Stimulated activated CD8-positive, alpha-beta memory T cell treated with anti-CD3 and anti-CD28 coated beads, Interleukin-15, amount 100 ng/mL, for 1 hour (primary cell): ENCODE results near the gene TMEM86A.
"Not testable (repeated sequence)": the region's sequence is repeated elsewhere in the genome, so short reads cannot be mapped to it uniquely, and the experiment has no call there.

Source experiments
- DNase-seq: peaks from one replicate; pipeline ENCODE4 v3.0.0-alpha.2; 2020; ENCODE audit warnings: low read depth

TMEM86A gene, protein sequence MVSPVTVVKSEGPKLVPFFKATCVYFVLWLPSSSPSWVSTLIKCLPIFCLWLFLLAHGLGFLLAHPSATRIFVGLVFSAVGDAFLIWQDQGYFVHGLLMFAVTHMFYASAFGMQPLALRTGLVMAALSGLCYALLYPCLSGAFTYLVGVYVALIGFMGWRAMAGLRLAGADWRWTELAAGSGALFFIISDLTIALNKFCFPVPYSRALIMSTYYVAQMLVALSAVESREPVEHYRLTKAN

DNA sequence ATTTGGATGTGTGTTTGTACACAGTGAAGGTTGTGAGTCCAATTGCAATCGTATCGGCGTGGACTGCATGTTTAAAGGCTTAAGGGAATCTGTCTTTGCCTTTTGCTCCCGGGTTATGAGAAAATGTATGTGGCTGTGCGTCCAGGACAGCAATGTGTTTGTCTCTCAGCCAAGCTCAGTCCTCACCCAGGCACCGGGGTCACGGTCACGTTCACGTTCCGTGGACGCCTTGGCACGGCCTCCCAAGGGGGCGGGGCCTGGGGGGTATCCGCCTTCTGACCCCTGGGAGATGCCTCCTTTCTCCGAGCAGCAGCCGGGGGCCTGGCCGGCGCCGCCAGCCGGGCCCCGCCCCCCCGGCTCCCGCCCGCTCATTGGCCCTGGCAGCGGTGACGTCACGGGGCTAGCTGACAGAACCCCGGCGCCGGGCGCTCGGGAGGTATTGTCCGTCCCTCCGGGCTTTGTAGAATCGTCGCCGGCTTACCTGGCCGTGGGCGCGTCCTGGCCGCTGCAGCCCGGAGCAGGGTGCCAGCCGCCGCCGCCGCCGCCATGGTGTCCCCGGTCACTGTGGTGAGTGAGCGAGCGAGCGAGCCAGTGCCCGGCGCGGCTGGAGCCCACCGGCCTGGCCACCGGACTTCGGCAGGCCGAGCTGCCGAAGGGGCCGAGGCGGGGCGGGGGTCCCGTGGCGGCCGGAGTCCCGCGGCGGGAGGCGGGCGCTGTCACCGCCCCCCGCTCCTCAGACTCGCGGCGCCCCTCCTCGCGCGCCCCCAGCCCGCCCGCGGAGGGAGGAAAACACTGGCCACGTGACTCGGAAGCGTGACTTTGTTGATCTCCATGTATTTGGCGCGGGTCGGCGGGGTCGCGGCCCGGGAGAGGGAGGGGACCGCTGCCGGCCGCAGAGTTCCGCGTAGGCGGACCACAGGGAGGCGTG is at the start of gene TMEM86A:
Gene TMEM86A (plus strand): TSS at position 439 of the 928 bp plus-strand sequence. CDS start 108 bp downstream, at position 547.
- peak; percentile 72 for DNase-seq

DNA sequence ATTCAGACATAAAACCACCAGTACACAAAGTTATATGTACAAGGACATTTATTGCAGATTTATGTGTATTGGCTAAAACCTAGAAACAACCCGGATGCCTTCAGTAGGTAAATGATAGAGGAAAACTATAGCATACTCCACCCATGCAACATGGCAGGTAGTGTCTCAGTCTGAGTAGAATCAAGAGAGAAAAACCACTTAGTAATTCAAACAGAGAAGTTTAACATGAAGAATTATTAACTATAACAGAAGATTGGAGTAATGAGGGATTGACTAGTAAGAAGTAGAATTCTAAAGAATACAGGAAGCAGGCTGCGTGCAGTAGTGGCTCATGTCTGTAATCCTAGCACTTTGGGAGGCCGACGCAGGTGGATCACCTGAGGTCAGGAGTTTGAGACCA is 48.2 kb upstream of the TMEM86A start:
- DNase-seq = no peak

DNA sequence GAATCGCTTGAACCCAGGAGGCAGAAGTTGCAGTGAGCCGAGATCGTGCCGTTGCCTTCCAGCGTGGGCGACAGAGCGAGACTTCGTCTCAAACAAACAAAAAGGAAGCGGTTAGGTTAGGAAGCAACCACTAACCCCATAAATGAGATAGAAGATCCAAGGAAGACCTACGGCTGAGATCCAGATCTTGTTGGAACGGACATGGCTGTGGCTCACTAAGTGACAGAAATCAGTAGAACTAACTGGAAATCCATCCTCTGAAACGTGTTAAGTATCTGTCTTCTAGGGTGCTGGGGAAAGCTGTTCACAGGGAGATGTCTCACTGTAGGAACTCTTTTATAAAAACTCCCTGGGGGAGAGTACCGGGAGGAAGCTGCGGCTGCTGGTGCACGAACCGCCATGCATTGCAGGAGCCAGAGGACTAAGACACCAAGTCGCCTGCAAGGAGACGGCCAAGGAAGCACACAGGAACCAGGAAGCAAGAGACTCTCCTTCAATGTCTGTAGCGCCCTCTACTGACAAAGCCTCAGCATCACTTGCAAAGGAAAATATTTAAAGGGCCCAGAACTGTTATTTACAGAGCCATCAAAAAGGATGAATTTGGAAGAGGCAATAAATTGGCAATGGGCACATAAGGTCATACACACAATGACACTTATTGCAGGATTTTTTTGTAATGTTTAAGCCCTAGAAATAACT is 47.6 kb upstream of the TMEM86A start:
- DNase-seq = no peak

DNA sequence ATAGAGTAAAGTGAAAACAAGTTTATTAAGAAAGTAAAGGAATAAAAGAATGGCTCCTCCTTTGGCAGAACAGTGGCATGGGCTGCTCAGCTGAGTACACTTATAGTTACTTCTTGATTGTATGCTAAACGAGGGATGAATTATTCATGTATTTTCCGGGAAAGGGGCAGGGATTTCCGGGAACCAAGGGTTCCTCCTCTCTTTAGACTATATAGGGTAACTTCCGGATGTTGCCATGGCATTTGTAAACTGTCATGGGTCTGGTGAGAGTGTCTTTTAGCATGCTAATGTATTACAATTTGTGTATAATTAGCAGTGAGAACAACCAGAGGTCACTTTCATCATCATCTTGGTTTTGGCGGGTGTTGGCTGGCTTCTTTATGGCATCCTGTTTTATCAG is 40.9 kb upstream of the TMEM86A start:
- no peak for DNase-seq

DNA sequence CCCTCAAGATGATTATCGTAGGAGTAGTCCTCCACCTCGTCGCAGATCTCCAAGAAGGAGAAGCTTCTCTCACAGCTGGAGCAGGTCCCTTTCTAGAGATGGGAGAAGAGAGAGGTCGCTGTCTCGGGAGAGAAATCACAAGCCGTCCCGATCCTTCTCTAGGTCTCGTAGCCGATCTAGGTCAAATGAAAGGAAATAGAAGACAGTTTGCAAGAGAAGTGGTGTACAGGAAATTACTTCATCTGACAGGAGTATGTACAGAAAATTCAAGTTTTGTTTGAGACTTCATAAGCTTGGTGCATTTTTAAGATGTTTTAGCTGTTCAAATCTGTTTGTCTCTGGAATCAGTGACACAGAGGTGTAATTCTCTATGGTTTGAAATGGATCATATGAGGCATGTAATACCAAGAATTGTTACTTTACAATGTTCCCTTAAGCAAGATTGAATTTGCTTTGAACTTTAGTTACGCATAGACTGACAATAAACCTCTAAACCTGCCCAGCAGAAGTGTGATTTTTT is 33.2 kb upstream of the TMEM86A start:
- not testable (repeated sequence) for DNase-seq

DNA sequence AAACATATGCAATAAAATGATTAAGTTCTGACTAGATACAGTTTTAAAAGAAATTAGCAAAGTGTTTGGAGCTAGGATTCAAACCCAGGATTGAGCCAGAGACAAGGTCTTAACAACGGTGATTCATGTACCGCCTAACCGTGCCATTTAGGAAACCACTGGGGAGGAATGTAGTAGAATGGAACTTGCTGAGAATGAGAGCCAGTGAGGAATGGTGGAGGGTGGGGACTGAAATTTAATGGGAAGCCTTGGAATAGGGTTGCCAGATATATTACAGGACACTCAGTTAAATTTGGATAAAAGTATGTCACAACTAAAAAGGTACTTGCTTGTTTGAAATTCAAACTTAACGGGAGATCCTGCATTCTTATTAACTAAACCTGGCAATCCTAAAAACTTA is 30.4 kb upstream of the TMEM86A start:
- DNase-seq = no peak

DNA sequence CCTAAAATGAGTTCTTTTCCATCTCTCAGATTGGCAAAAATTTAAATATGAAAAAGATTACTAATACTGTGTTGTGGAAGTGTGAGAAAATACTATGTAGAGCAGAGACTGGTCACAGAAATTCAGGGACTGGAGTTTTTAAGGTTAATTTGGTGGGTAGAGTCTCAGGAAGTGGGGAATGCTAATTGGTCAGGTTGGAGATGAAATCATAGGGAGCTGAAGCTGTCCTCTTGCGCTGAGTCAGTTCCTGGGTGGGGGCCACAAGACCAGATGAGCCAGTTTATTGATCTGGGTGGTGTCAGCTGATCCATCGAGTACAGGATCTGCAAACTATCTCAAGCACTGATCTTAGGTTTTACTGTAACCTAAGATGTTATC is 29.4 kb upstream of the TMEM86A start:
- DNase-seq = no peak

DNA sequence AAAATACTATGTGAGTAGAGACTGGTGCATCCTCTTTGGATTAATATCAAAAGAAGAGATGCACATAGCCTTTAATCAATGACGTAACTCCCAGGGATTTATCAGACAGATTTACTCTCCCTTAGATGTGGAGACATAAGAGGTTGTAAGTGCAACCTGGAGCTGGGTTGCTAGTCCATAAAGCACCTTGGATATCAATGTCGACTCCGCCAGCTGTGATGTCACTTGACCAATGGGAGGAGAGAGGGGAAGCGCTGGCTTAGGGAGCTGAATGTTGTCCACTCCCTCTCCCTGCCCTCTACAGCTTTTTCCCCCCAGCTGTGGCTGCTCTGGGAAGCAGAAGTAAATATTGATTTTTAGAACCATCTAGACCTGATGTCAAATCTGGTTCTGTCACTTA is 28.9 kb upstream of the TMEM86A start:
- no peak for DNase-seq

DNA sequence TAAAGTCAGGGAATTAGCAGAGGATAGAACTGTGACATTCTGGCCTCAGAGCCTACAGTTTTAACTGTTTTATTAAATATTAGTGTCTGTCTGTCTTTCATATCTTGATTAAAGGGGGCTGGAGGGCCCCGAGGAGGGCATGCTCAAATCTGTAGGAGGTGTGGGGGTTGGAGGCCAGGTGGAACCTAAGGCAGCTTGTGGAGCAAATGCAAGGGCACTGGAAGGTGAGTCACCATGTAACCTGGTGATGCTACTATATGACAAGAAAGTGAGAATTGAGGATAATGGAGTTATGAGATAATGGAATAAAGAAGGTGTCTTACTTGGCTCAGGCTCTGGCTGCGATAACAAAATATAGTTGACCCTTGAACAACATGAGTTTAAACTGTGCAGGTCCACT is 27.3 kb upstream of the TMEM86A start:
- no peak for DNase-seq

DNA sequence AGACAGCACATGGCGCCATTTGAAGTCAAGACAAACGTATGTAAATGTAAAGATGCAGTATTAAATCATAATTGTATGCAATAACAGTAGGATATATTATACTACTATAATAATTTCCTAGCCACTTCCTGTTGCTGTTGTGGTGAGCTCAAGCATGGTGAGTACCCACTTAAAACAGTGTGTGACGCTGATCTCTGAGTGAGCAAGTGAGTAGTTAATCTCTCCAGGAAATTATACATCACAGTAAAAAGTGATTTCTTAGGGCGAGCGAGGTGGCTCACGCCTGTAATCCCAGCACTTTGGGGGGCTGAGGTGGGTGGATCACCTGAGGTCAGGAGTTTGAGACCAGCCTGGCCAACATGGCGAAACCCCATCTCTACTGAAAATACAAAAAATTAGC is 26.4 kb upstream of the TMEM86A start:
- peak; percentile 9 for DNase-seq

DNA sequence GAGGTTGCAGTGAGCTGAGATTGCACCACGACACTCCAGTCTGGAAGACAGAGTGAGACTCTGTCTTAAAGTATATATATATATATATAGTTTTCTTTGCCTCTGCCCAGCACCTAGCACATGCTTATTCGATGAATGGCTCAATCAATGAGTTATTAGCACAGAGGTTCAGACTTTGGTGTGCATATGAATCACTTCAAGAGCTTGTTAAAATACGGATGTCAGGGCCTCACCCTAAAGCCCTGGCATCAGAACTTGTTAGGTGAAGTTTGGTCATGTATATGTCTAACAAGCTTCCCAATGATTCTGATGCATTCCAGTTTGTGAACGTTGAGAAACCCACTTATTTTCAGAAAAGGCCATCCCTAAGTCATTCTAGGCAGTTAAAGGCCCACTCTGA is 21.8 kb upstream of the TMEM86A start:
- no peak for DNase-seq

DNA sequence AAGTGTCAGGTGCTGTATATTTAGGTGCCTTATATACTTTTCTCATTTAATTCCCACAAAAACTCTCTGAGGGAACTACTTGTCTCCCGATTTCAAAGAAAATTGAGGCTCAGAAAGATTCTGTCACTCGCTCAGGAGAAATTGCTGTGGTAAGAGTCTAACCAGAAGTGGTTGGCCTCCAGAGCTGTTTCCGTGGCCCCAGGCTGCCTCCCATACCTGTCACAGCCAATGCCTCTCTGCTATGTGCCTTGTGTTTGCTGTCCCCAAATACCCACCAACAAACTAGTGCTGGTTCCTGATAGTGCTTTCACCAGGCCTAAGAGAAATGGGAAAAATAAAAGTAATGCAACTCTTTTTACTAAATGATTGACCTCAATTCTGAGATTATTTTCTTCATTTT is 21.0 kb upstream of the TMEM86A start:
- no peak for DNase-seq

DNA sequence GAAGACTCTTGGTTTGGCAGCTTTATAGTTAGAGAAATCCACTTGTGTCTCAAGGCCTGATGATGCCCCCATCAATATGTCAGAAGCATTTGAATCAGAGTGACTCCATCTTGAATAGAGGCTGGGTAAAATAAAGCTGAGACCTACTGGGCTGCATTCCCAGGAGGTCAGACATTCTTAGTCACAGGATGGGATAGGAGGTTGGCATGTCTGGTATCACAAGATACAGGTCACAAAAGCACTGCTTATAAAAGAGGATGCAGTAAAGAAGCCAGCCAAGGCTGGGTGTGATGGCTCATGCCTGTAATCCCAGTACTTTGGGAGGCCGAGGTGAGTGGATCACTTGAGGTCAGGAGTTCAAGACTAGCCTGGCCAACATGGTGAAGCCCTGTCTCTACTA is 16.6 kb upstream of the TMEM86A start:
- not testable (repeated sequence) for DNase-seq

DNA sequence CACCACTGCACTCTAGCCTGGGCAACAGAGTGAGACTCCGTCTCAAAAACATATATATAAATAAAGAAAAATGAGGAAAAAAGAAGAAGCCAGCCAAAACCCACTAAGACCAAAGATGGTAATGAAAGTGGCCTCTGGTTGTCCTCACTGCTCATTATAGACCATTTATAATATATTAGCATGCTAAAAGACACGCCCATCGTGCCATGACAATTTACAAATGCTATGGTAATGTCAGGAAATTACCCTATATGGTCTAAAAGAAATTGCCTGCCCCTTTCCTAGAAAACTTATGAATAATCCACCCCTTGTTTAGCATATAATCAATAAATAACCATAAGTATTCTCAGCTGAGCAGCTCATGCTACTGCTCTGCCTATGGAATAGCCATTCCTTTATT is 16.1 kb upstream of the TMEM86A start:
- no peak for DNase-seq

DNA sequence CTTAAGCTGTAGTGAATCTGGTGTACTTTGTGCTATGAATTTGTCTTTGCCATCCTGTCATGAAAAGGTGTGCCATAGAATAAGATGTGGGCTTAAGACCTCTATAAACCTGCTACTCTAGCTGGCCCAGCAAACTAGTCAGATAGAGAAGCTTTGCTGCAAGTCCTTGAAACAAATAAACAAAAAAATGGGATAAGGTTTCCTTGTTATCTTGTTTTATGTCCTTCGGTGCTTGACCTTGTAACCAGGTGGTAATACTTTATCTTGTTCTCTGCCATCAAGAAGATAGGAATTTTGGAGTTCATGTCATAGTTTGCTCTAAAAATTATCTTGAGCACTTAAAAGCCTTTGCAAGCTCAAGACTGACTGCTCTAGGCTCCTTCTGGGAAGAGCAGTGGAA is 14.3 kb upstream of the TMEM86A start:
- DNase-seq = no peak

DNA sequence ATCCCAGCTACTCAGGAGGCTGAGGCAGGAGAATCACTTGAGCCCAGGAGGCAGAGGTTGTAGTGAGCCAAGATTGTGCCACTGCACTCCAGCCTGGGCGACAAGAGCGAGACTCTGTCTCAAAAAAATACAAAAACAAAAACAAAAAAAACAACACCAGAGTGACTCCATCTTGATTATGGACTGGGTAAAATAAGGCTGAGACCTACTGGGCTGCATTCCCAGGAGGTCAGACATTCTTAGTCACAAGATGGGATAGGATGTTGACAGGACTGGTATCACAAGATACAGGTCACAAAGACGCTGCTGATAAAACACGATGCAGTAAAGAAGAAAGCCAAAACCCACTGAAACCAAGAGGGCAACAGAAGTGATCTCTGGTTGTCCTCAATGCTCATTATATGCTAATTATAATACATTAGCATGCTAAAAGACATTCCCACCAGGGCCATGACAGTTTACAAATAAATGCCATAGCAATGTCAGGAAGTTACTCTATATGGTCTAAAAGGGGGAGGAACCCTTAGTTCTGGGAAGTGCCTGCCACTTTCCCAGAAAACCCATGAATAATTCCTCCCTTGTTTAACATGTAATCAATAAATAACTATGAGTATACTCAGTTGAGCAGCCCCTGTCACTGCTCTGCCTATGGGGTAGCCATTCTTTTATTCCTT is 7.0 kb upstream of the TMEM86A start:
- not testable (repeated sequence) for DNase-seq

DNA sequence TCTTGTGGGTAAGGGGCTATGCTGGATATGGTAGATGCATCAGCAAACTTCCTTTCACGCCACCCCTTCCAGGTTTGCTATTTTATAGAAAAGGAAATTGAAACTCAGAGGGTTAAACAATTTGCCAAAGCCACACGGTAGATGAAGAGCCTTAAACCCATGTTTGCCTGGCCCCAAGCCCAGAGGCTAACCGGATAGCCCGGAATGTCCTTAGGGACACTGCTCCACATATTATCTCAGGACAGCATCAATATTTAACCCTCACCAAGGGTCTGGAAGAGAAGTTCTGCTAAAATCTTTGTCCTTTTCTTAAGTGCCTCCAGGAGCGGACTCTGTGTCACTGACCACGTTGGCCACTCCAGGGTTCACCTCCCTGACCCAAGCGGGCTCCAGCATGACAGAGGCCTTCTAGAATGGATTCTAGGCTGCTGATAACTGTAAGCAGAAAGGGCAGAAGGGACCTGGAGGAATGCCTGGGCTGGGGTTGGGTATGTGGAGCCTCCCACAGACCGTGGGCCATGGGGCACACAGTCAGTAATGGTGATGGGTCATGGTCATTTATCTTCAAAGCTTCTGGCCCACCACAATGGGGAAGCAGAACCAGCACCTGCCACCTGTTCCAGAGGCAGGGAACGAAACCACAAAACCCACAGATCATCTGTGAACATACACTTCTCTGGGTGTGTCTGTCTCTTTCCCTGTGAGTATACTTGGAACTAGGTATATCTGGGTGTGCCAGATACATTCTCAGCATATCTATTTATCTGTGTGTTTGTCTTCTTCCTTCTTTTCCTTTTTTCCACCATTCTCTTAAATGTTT is 5.4 kb upstream of the TMEM86A start:
- DNase-seq = no peak

DNA sequence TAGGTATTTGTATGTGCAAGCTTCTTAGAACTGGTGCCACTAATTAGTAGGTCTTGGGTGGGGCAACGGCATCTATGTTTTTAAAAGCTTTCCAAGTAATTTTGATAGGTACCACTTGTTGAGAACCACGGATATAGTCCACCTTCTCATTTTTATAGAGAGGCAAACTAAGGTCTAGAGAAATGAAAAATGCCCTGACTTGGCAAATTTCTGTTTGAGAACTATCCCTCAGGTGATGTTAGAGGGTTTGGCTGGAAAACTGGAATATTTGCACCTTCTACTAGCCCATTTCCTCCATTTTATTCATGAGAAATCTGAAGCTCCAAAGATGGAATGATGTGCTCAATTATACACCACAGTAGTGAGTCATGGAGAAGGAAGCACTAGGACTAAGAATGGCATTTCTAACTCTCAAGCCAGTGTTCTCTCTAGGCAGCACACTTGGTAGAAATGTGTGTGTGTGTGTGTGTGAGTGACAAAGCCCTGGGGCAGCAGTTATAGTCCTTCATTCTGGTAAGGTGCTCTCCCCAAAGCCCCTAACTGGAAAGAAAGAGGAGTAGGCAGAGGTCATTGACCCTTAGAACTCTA is 1.8 kb upstream of the TMEM86A start:
- no peak for DNase-seq

DNA sequence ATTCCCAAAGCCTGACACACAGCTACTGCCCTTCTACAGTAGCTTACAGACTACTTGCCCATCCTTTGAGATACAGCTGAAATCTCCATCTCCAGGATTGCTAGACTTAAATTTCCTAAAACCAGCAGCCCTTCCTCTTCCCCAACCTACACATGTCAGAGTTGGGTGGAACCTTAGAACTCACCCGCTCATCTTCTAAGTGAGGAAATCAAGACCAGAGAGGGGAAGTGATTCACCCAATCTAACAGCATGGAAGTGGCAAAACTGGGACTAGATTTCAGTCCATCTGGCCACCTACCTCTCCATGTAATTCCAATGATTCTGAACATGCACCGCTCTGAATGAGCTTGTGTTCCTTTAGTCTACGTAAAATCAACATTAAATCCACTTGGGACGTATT is 1.0 kb upstream of the TMEM86A start:
- no peak for DNase-seq

DNA sequence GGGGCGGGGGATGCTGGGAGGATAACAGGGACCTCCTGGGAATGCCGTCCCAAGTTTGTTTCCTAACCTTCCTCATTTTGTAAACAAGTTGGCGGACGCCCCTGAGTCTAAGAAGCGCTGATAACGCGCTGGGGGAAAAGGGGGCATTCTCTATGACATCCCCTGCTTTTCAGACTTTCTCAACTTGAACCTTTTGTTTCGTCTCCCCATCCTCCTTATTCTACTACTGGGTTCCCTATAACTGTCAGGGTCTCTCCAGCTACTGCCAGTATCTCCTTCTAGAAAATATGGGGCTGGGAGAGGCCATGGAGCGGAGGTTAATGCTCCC is 654 bp downstream of the TMEM86A start:
- DNase-seq = no peak

DNA sequence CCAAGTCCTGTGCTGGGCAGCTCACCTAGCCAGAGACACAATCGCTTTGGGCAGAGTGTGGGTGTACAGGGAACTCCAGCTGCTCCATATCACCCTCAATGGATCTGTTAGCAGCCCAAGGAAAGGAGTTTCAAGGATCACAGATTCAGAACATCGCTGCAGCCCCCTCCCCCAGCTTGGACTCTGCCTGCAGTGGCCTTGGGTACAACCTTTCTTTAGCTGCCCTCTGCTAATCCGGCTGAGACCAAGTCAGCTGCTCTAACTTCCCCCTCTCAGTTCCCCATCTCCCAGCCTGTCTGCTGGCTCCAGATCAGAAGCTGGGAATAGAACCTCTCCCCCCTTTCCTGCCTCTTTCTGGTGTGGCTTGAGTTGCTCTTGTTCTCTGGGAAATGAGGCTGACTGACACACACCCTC is 1.3 kb downstream of the TMEM86A start:
- DNase-seq = no peak
